Endodermal cell (in vitro differentiated cells): Measurements from ENCODE around the gene EEFSEC. TPM values are rescaled to one million over a fixed set of nuclear protein-coding genes. Genes with fewer than 3 reads are reported as not detected.
A peak's percentile ranks its signal among the peaks of the same experiment; 100 is the strongest.

ENCODE experiments used
- DNase-seq: peaks from one replicate; pipeline ENCODE4 v3.0.0-alpha.2; 2017
- H3K27ac ChIP-seq: 2 replicates; pipeline ENCODE4 v1.5.1; 2013; ENCODE audit warnings: mild to moderate bottlenecking, low read depth, low read length, moderate library complexity
- H3K27me3 ChIP-seq: 2 replicates; pipeline ENCODE4 v1.6.1; 2013; ENCODE audit warnings: mild to moderate bottlenecking, low read length, moderate library complexity; ENCODE audit not compliant: insufficient read depth, control insufficient read depth, poor library complexity, severe bottlenecking
- H3K36me3 ChIP-seq: 2 replicates; pipeline ENCODE4 v1.7.0; 2013; ENCODE audit warnings: mild to moderate bottlenecking, low read length, moderate library complexity; ENCODE audit not compliant: control insufficient read depth, insufficient read depth
- H3K4me1 ChIP-seq: one replicate; pipeline ENCODE4 v1.7.0; 2013; ENCODE audit warnings: low read length; ENCODE audit not compliant: control insufficient read depth, insufficient read depth
- H3K4me3 ChIP-seq: 2 replicates; pipeline ENCODE4 v1.5.1; 2013; ENCODE audit warnings: mild to moderate bottlenecking, low read length, moderate library complexity
- H3K9ac ChIP-seq: 2 replicates; pipeline ENCODE4 v1.6.1; 2013; ENCODE audit warnings: mild to moderate bottlenecking, low read length, moderate library complexity; ENCODE audit not compliant: poor library complexity, severe bottlenecking; ENCODE audit errors: extremely low read depth
- H3K9me3 ChIP-seq: 2 replicates; pipeline ENCODE4 v1.6.1; 2013; ENCODE audit warnings: mild to moderate bottlenecking, low read length, moderate library complexity; ENCODE audit not compliant: control insufficient read depth
- H3K27ac Mint-ChIP-seq: 2 replicates; pipeline ENCODE4 v1.8.0; 2020; ENCODE audit warnings: mixed read lengths
- H3K27me3 Mint-ChIP-seq: 2 replicates; pipeline ENCODE4 v1.8.0; 2021; ENCODE audit warnings: mild to moderate bottlenecking, mixed read lengths; ENCODE audit not compliant: insufficient read depth
- H3K36me3 Mint-ChIP-seq: 2 replicates; pipeline ENCODE4 v1.8.0; 2020; ENCODE audit warnings: low read depth, mixed read lengths
- H3K4me1 Mint-ChIP-seq: 2 replicates; pipeline ENCODE4 v1.8.0; 2020; ENCODE audit warnings: mixed read lengths
- H3K4me3 Mint-ChIP-seq: 2 replicates; pipeline ENCODE4 v1.8.0; 2020; ENCODE audit warnings: mild to moderate bottlenecking, moderate library complexity, mixed read lengths
- H3K9me3 Mint-ChIP-seq: 2 replicates; pipeline ENCODE4 v1.8.0; 2020; ENCODE audit warnings: mild to moderate bottlenecking, mixed read lengths
- WGBS, 2 experiments: methylation state at CpG; one replicate each; pipeline versions ENCODE4 v1.1.5 to v1.1.7; 2013; ENCODE audit warnings: missing lambda C conversion rate in 2 of 2, mixed read lengths in 1 of 2; ENCODE audit not compliant: insufficient coverage in 1 of 2, insufficient read length in 1 of 2; 5-methylcytosine and 5-hydroxymethylcytosine counted together
- total RNA-seq, 2 donors: library from RNA; stranded (reverse); fragmentation: NEBNext Ultra II Directional in 1 of 2; extraction: Animal tissue kit (Norgen Biotek cat#: 25700) in 1 of 2; gene quantifications; 2 replicates in 1 of 2; 3 replicates in 1 of 2; pipeline ENCODE4 v1.2.1, GENCODE V29; 2021
- TF ChIP-seq, protein P1 (sequence below): fragments of 200-600 bp; sonication (generic); conservative IDR thresholded peaks from 2 replicates; pipeline ENCODE4 v1.5.0; 2021; ENCODE audit warnings: antibody characterized with exemption, mild to moderate bottlenecking

Gene EEFSEC
- total RNA-seq, 2 donors from 2014 or later, result 11.9 to 15.8 TPM

- Histone ChIP-seq H3K36me3 (no peaks in the 10 kb centered on the region), H3K4me3 (no peak overlapping the region), H3K9me3 (no peaks in the 10 kb centered on the region), H3K9ac (no peak overlapping the region), H3K27ac (no peak overlapping the region), H3K27me3 (no peaks in the 10 kb centered on the region), H3K4me1 (no peaks in the 10 kb centered on the region)
- no peak for DNase-seq
- Mint-ChIP-seq H3K9me3 (no peaks in the 10 kb centered on the region), H3K27ac (peak overlapping the region; percentile 26), H3K36me3 (no peaks in the 10 kb centered on the region), H3K27me3 (no peaks in the 10 kb centered on the region), H3K4me3 (no peak overlapping the region), H3K4me1 (no peaks in the 10 kb centered on the region)
- TF ChIP-seq, protein P1, sequence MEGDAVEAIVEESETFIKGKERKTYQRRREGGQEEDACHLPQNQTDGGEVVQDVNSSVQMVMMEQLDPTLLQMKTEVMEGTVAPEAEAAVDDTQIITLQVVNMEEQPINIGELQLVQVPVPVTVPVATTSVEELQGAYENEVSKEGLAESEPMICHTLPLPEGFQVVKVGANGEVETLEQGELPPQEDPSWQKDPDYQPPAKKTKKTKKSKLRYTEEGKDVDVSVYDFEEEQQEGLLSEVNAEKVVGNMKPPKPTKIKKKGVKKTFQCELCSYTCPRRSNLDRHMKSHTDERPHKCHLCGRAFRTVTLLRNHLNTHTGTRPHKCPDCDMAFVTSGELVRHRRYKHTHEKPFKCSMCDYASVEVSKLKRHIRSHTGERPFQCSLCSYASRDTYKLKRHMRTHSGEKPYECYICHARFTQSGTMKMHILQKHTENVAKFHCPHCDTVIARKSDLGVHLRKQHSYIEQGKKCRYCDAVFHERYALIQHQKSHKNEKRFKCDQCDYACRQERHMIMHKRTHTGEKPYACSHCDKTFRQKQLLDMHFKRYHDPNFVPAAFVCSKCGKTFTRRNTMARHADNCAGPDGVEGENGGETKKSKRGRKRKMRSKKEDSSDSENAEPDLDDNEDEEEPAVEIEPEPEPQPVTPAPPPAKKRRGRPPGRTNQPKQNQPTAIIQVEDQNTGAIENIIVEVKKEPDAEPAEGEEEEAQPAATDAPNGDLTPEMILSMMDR, result no peak
- 93% methylated on average over 7 to 10 of the region's 10 CpGs for WGBS, 2 experiments
Observed at GRCh38 chr3:128381609-128382008, 228.3 kb downstream of the EEFSEC start.

GRCh38 chr3:128382221-128382807 is 229.0 kb downstream of the EEFSEC start:
- Histone ChIP-seq H3K4me3 (no peak overlapping the region), H3K4me1 (no peaks in the 10 kb centered on the region), H3K27me3 (no peaks in the 10 kb centered on the region), H3K9ac (no peak overlapping the region), H3K27ac (no peak overlapping the region), H3K36me3 (no peaks in the 10 kb centered on the region), H3K9me3 (no peaks in the 10 kb centered on the region)
- no peaks in the 10 kb centered on the region for H3K4me1 Mint-ChIP-seq
- H3K4me3 Mint-ChIP-seq, result no peak overlapping the region
- peak overlapping the region; percentile 26 for H3K27ac Mint-ChIP-seq
- no peaks in the 10 kb centered on the region for H3K27me3 Mint-ChIP-seq
- DNase-seq, result no peak
- TF ChIP-seq, protein P1, result no peak
- WGBS, 2 experiments, result 85 to 95% methylated on average over 3 to 14 of the region's 14 CpGs
- no peaks in the 10 kb centered on the region for H3K9me3 Mint-ChIP-seq
- no peaks in the 10 kb centered on the region for H3K36me3 Mint-ChIP-seq

GRCh38 chr3:128383316-128384235 is 230.3 kb downstream of the EEFSEC start:
- 86 to 90% methylated on average over 9 to 11 of the region's 11 CpGs for WGBS, 2 experiments
- H3K4me1 ChIP-seq, result no peaks in the 10 kb centered on the region
- no peak overlapping the region for H3K27ac ChIP-seq
- Mint-ChIP-seq H3K27me3 (no peaks in the 10 kb centered on the region), H3K27ac (peak overlapping the region; percentile 33), H3K4me1 (no peaks in the 10 kb centered on the region), H3K4me3 (no peak overlapping the region), H3K9me3 (no peaks in the 10 kb centered on the region), H3K36me3 (no peaks in the 10 kb centered on the region)
- H3K36me3 ChIP-seq, result no peaks in the 10 kb centered on the region
- DNase-seq, result no peak
- H3K4me3 ChIP-seq, result no peak overlapping the region
- H3K9ac ChIP-seq, result no peak overlapping the region
- H3K27me3 ChIP-seq, result no peaks in the 10 kb centered on the region
- H3K9me3 ChIP-seq, result no peaks in the 10 kb centered on the region
- TF ChIP-seq, protein P1, result no peak
